Peyer's patch (tissue), 4 donors: ENCODE results near the gene CMTM8.

Experiments
- CTCF ChIP-seq, 6 experiments: fragments of 450-650 bp in 4 of 6; fragments of 200-600 bp in 2 of 6; sonication (generic) in 1 of 6; IDR thresholded peaks; one replicate each; pipeline ENCODE4 v1.5.1; 2017 to 2019; ENCODE audit warnings: antibody characterized with exemption in 6 of 6, mild to moderate bottlenecking in 3 of 6, moderate library complexity in 1 of 6
- POLR2A ChIP-seq, 2 donors: fragments of 450-650 bp; IDR thresholded peaks; one replicate each; pipeline ENCODE4 v1.5.1; 2017; ENCODE audit warnings: antibody characterized with exemption in 2 of 2, mild to moderate bottlenecking in 2 of 2, moderate library complexity in 2 of 2

- no peak for TF ChIP-seq POLR2A (IDR thresholded peaks at IDR 0.05)
- no peak for TF ChIP-seq CTCF (IDR thresholded peaks at IDR 0.05)
Measured at GRCh38 chr3:32398531-32398930, 160.1 kb downstream of the CMTM8 start.
